ENCODE data around the gene EIF2D. TPM values are rescaled to one million over a fixed set of nuclear protein-coding genes. Genes with fewer than 3 reads are reported as not detected.

The EIF2D gene
- total RNA-seq, 1 donor from 2014 or later: 29.2 TPM

DNA sequence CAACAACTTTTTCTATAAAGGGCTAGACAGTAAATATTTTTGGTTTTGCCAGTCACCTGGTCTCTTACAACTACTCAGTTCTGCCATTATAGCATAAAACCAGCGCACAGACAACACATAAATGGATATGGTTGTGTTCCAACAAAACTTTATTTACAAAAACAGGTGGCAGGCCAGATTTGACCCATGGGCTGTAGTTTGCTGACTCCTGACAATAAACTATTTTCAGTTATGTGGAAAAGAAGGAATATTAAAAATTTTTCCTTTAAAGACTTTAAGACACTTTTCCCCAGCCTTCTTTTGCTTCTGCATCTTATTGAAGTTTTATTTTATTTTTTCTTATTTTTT lies 16.0 kb downstream of the EIF2D start:
- TF ChIP-seq, protein P1, sequence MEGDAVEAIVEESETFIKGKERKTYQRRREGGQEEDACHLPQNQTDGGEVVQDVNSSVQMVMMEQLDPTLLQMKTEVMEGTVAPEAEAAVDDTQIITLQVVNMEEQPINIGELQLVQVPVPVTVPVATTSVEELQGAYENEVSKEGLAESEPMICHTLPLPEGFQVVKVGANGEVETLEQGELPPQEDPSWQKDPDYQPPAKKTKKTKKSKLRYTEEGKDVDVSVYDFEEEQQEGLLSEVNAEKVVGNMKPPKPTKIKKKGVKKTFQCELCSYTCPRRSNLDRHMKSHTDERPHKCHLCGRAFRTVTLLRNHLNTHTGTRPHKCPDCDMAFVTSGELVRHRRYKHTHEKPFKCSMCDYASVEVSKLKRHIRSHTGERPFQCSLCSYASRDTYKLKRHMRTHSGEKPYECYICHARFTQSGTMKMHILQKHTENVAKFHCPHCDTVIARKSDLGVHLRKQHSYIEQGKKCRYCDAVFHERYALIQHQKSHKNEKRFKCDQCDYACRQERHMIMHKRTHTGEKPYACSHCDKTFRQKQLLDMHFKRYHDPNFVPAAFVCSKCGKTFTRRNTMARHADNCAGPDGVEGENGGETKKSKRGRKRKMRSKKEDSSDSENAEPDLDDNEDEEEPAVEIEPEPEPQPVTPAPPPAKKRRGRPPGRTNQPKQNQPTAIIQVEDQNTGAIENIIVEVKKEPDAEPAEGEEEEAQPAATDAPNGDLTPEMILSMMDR (IDR thresholded peaks at IDR 0.05; ENCODE audit: borderline replicate concordance): no peak
- no peaks in the 10 kb centered on the region for H3K9me3 ChIP-seq (replicated peaks)
- DNase-seq: no peak
- peaks cover 99% of the 10 kb centered on the region for H3K36me3 ChIP-seq
- intact Hi-C loops (cut with micrococcal nuclease): no loop called here
- H3K27me3 ChIP-seq (ENCODE audit: low read depth): no peaks in the 10 kb centered on the region
- no peaks in the 10 kb centered on the region for H3K4me1 ChIP-seq
- H3K27ac ChIP-seq (replicated peaks): no peak overlapping the region
- H3K4me3 ChIP-seq: no peak overlapping the region

DNA sequence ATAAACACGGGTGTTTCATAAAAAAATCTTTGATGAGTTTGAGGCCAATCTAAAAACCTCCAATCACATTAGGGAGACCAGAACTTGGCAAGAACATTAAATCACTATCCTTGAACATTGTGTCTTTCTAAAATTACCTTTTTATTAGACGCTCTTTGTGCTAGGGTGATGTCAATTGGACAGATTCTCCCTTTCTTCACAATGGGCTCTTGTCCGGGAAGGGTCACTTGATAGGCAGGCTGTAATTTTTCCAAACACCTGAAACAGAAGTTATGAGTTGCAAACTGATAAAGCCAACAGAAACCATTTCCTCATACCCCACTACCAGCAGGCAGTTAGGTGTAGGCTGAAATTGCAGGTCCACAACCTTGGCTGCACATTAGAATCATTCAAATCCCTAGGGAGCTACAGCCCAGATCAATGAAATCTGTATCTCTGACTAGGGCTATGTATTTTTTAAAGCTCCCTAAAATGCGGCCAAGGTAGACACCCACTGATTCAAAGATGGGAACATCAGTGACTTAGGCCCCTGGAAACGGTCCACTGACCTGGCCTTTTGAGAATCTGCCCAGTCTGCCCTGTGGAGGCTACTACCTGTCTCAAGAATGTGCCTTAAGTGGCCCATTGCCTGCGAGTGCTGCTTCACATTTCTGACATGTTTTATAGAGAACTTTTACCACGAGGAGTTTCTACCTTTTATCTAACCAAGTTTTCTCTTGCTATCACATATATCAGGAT lies 16.5 kb downstream of the EIF2D start:
- H3K36me3 ChIP-seq: peaks cover 99% of the 10 kb centered on the region
- intact Hi-C loops (cut with micrococcal nuclease): no loop called here

DNA sequence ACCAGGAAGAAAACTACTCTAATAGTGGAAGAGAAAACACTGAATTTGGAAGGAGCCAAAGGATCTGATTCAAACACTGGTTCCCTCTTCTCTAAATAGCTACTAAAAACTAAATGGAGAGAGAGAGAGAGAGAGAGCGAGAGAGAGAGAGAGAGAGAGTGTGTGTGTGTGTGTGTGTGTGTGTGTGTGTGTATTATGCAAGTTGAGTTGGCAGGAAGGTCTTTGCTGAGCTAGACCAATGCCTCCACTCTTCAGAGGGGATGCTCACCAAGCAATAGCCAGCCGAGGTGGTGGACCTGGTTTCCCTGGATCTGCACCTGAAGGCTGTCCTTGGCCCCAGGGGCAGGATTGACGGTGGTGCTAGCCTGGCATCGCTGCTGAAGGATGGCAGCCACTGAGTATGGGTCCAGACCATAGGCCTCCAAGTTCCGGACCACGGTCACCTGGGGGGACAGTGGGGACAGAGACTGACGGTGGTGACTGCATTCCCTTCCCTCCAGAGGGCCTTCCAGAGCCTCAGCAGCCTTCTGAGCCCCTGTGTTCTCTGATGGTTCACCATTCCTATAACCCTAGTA lies 18.8 kb downstream of the EIF2D start:
- no peak for DNase-seq
- Histone ChIP-seq H3K4me1 (peaks cover 3% of the 10 kb centered on the region), H3K27me3 (ENCODE audit: low read depth) (no peaks in the 10 kb centered on the region), H3K36me3 (peaks cover 91% of the 10 kb centered on the region), H3K27ac (replicated peaks) (no peak overlapping the region), H3K9me3 (replicated peaks) (no peaks in the 10 kb centered on the region), H3K4me3 (no peak overlapping the region)
- TF ChIP-seq, protein P1 (IDR thresholded peaks at IDR 0.05; ENCODE audit: borderline replicate concordance): no peak
- intact Hi-C loops (cut with micrococcal nuclease): no loop called here

More for the DNA sequence above, 16.5 kb downstream of the EIF2D start:
- TF ChIP-seq, protein P1 (IDR thresholded peaks at IDR 0.05; ENCODE audit: borderline replicate concordance): no peak
- DNase-seq: no peak
- peaks cover under 1% of the 10 kb centered on the region for H3K4me1 ChIP-seq
- no peak overlapping the region for H3K4me3 ChIP-seq
- no peak overlapping the region for H3K27ac ChIP-seq (replicated peaks)
- H3K9me3 ChIP-seq (replicated peaks): no peaks in the 10 kb centered on the region
- no peaks in the 10 kb centered on the region for H3K27me3 ChIP-seq (ENCODE audit: low read depth)

DNA sequence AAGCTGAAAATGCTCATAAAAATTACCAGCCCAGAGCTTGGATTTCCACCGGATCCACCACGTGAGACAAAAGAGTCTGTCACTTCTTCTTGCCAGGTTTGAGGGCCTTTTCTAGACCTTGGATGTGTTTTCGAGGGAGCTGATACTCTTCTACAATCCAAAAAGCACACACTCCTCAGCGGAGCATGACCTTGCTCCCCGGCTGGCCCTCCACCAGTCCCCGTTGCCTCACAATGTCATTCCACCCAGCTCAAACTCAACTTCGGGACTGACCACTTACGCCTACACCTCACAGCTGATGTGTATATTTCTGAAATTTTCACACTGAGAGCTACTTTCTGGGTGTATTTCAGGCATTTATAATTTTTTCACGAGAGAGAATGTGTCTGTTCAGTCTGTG lies 20.6 kb downstream of the EIF2D start:
- Histone ChIP-seq H3K4me1 (peaks cover 3% of the 10 kb centered on the region), H3K27me3 (ENCODE audit: low read depth) (no peaks in the 10 kb centered on the region), H3K27ac (replicated peaks) (no peak overlapping the region), H3K4me3 (no peak overlapping the region), H3K36me3 (peaks cover 90% of the 10 kb centered on the region), H3K9me3 (replicated peaks) (no peaks in the 10 kb centered on the region)
- intact Hi-C loops (cut with micrococcal nuclease): no loop called here
- no peak for DNase-seq
- TF ChIP-seq, protein P1 (IDR thresholded peaks at IDR 0.05; ENCODE audit: borderline replicate concordance): no peak

DNA sequence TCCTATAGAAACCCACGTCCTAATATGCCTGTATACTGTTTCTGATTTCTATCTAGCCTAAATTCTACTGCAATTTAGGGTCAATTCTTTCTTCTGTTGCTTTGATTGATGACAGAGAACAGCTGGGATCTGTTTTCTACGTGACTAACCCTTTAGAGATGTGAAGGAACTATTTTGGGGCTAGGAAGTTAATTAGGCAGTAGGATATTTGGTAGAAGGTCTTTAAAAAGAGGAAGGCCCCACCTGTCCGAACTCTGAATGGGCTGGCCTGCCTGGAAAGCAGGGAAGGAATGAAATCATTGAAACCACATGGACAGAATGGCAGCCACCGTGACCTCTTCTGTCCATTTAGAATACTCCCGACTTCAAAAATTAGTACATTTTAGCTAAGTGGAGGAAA lies 21.0 kb downstream of the EIF2D start:
- H3K27ac ChIP-seq (replicated peaks): no peak overlapping the region
- peaks cover 90% of the 10 kb centered on the region for H3K36me3 ChIP-seq
- H3K4me1 ChIP-seq: peaks cover 3% of the 10 kb centered on the region
- no peaks in the 10 kb centered on the region for H3K9me3 ChIP-seq (replicated peaks)
- TF ChIP-seq, protein P1 (IDR thresholded peaks at IDR 0.05; ENCODE audit: borderline replicate concordance): no peak
- no peak overlapping the region for H3K4me3 ChIP-seq
- intact Hi-C loops (cut with micrococcal nuclease): no loop called here
- DNase-seq: no peak
- no peaks in the 10 kb centered on the region for H3K27me3 ChIP-seq (ENCODE audit: low read depth)

Measured in left ventricle myocardium inferior (tissue), 1 donor.